Activated naive CD8-positive, alpha-beta T cell treated with anti-CD3 and anti-CD28 coated beads for 36 hours (primary cell): ENCODE results near the gene OR5W2. TPM values are rescaled to one million over a fixed set of nuclear protein-coding genes. Genes with fewer than 3 reads are reported as not detected.
"Not testable (repeated sequence)": the region's sequence is repeated elsewhere in the genome, so short reads cannot be mapped to it uniquely, and the experiment has no call there.

Experiments used
- DNase-seq: peaks from one replicate; pipeline ENCODE4 v3.0.0; 2021
- H3K27ac Mint-ChIP-seq: one replicate; pipeline ENCODE4 v1.8.0; 2022; ENCODE audit warnings: mild to moderate bottlenecking, moderate library complexity, mixed read lengths
- H3K27me3 Mint-ChIP-seq: one replicate; pipeline ENCODE4 v1.8.0; 2022; ENCODE audit warnings: mild to moderate bottlenecking, mixed read lengths
- H3K36me3 Mint-ChIP-seq: one replicate; pipeline ENCODE4 v1.8.0; 2021; ENCODE audit warnings: mild to moderate bottlenecking, mixed read lengths
- H3K4me1 Mint-ChIP-seq: one replicate; pipeline ENCODE4 v1.8.0; 2021; ENCODE audit warnings: mixed read lengths
- H3K4me3 Mint-ChIP-seq: one replicate; pipeline ENCODE4 v1.8.0; 2022; ENCODE audit warnings: mild to moderate bottlenecking, moderate library complexity, mixed read lengths
- H3K9me3 Mint-ChIP-seq: one replicate; pipeline ENCODE4 v1.8.0; 2022; ENCODE audit warnings: mixed read lengths
- total RNA-seq, 2 experiments: library from RNA; stranded (reverse); gene quantifications; one replicate each; pipeline ENCODE4 v1.2.3, GENCODE V29; 2021

Gene OR5W2
- not detected for total RNA-seq

GRCh38 chr11:55914482-55914881, at the start of gene OR5W2:
OR5W2 (minus strand) TSS chr11:55914582; CDS start chr11:55914582, 0 bp downstream.
- H3K9me3 Mint-ChIP-seq = peaks cover 6% of the 10 kb centered on the region
- H3K36me3 Mint-ChIP-seq = no peaks in the 10 kb centered on the region
- no peak for DNase-seq
- no peaks in the 10 kb centered on the region for H3K27me3 Mint-ChIP-seq
- no peaks in the 10 kb centered on the region for H3K4me1 Mint-ChIP-seq
- H3K4me3 Mint-ChIP-seq = no peak within 1 kb of the TSS
- H3K27ac Mint-ChIP-seq = no peak within 1 kb of the TSS

DNA sequence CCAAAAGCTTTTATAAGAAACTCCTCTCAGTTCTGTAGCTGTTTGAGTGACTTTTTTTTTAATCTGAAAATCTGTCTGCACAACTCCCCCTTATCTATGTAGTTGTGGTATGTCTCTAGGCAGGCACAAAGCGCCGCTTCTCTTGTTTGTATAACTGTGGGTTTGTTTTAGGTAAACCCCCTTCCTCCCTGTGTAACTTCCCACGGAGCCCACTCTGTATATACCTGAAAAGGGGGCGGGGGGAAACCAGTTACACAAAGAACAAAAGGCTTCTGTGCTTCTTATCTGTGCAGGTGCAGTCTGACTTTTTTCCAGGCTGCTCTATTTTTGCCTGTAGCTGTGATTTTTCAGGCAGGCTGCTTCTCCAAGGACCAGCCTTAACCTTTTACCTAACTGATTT, 42.1 kb upstream of the OR5W2 start:
- Mint-ChIP-seq H3K4me1 (no peaks in the 10 kb centered on the region), H3K9me3 (no peaks in the 10 kb centered on the region), H3K36me3 (no peaks in the 10 kb centered on the region), H3K27ac (no peak overlapping the region), H3K27me3 (no peaks in the 10 kb centered on the region), H3K4me3 (no peak overlapping the region)
- DNase-seq = no peak

DNA sequence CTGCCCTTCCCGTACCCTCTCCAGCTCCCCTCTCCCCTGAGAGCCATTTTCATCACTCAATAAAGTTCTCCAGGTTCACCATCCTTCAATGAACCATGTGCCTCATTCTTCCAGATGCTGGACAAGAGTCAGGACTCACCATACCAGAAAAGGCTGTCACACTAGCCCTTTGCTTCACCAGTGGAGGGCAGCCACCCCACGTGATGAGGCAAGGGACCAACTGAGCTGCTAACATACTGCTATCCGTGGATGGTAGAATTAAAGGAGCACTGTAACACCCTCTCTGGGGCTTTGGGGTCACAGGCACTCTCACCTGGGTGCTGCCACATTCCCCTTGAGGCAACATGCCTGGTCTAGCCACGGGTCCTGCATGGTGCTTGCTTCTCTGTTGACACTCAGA, 34.9 kb upstream of the OR5W2 start:
- DNase-seq = no peak
- Mint-ChIP-seq H3K4me1 (no peaks in the 10 kb centered on the region), H3K27ac (no peak overlapping the region), H3K9me3 (peaks cover 5% of the 10 kb centered on the region), H3K4me3 (no peak overlapping the region), H3K36me3 (no peaks in the 10 kb centered on the region), H3K27me3 (no peaks in the 10 kb centered on the region)

- no peaks in the 10 kb centered on the region for H3K27me3 Mint-ChIP-seq
- no peaks in the 10 kb centered on the region for H3K4me1 Mint-ChIP-seq
- H3K4me3 Mint-ChIP-seq = no peak overlapping the region
- H3K27ac Mint-ChIP-seq = no peak overlapping the region
- no peaks in the 10 kb centered on the region for H3K9me3 Mint-ChIP-seq
- DNase-seq = no peak
- no peaks in the 10 kb centered on the region for H3K36me3 Mint-ChIP-seq
Measured at GRCh38 chr11:55942785-55943392, 28.5 kb upstream of the OR5W2 start.

- no peak for DNase-seq
- no peaks in the 10 kb centered on the region for H3K4me1 Mint-ChIP-seq
- no peaks in the 10 kb centered on the region for H3K27me3 Mint-ChIP-seq
- peaks cover 3% of the 10 kb centered on the region for H3K9me3 Mint-ChIP-seq
- H3K27ac Mint-ChIP-seq = no peak within 1 kb of the TSS
- no peaks in the 10 kb centered on the region for H3K36me3 Mint-ChIP-seq
- H3K4me3 Mint-ChIP-seq = no peak within 1 kb of the TSS
Measured at GRCh38 chr11:55936300-55936699, 21.9 kb upstream of the OR5W2 start, which contains the start of gene OR5I1. OR5I1 (minus strand) TSS chr11:55936400; CDS start chr11:55936400, 0 bp downstream.

DNA sequence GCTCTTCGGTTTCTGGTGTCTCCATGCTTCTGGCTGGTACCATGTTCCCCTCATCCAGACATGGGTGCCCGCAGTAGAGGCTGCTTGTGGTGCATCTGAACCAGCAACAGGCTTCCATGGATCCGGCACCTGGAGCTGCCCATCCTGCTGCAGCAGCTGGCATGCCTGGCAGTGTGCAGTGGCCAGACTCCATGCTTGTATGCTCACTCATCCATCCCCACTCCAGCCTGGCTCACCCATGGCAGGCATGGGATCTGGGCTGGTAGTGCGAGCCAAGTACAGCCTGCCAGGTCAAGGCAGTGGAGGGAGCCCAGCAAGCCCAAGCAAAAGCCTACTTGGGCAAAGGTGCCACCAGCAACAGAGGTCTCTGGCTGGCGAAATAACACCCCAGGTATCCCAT, 6.2 kb upstream of the OR5W2 start:
- H3K36me3 Mint-ChIP-seq = no peaks in the 10 kb centered on the region
- no peak overlapping the region for H3K27ac Mint-ChIP-seq
- no peak for DNase-seq
- H3K4me1 Mint-ChIP-seq = no peaks in the 10 kb centered on the region
- H3K27me3 Mint-ChIP-seq = no peaks in the 10 kb centered on the region
- H3K4me3 Mint-ChIP-seq = no peak overlapping the region
- H3K9me3 Mint-ChIP-seq = peaks cover 6% of the 10 kb centered on the region

- no peak overlapping the region for H3K4me3 Mint-ChIP-seq
Measured at GRCh38 chr11:55902308-55902707, 12.1 kb downstream of the OR5W2 start.

DNA sequence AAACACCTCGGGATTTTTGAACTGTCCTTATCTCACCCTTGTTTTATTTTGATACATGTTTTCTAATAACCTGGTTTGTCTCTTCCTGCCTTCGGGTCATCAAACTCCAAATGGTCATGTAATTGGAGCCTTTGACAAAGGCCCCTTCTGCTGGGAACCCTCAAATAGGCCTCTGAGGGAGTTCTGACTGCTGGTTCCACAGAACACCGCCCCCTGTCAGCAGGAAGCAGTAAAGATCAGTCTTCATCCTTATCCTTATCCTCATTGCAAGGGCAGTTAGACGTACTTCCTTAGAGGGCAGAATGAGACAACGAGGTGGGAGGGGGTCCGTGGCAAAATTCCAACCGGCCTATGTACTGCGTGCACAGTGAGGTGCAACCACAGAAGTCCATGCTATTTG, 19.2 kb downstream of the OR5W2 start:
- Mint-ChIP-seq H3K27ac (no peak overlapping the region), H3K4me3 (no peak overlapping the region), H3K27me3 (no peaks in the 10 kb centered on the region), H3K9me3 (peaks cover 8% of the 10 kb centered on the region), H3K36me3 (no peaks in the 10 kb centered on the region), H3K4me1 (no peaks in the 10 kb centered on the region)
- no peak for DNase-seq

More at GRCh38 chr11:55902308-55902707, 12.1 kb downstream of the OR5W2 start:
- no peak for DNase-seq
- Mint-ChIP-seq H3K4me1 (no peaks in the 10 kb centered on the region), H3K27ac (no peak overlapping the region), H3K27me3 (no peaks in the 10 kb centered on the region), H3K36me3 (no peaks in the 10 kb centered on the region), H3K9me3 (peaks cover 7% of the 10 kb centered on the region)

DNA sequence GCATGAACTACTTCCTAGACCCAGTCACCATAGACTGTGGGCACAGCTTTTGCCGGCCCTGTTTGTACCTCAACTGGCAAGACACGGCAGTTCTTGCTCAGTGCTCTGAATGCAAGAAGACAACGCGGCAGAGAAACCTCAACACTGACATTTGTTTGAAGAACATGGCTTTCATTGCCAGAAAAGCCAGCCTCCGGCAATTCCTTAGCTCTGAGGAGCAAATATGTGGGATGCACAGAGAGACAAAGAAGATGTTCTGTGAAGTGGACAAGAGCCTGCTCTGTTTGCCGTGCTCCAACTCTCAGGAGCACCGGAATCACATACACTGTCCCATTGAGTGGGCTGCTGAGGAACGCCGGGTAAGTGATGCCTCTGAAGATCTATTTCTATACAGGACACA, 28.9 kb downstream of the OR5W2 start:
- not testable (repeated sequence) for H3K9me3 Mint-ChIP-seq, DNase-seq, H3K4me1 Mint-ChIP-seq, H3K4me3 Mint-ChIP-seq, H3K36me3 Mint-ChIP-seq, H3K27me3 Mint-ChIP-seq, H3K27ac Mint-ChIP-seq

- not testable (repeated sequence) for H3K4me3 Mint-ChIP-seq, H3K36me3 Mint-ChIP-seq, H3K27ac Mint-ChIP-seq
Measured at GRCh38 chr11:55884995-55885394, 29.4 kb downstream of the OR5W2 start.

DNA sequence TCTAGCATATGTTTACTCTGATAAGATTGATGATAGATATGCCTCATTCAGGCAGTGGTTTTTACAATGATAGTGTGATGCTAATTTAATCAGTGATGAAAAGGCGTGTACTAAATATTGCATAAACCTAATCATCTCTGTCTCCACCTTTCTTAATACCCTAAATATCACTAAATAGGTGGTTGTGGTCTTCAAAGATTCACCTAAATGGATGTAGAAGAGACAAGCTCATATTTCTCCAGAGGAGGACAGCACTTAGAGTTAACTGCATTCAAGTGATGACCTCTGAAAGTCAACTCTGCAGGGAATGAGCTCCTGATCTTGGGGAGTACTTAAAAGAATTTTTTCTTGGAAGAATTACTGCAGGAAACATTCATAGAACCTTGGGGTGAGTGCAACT, 31.4 kb downstream of the OR5W2 start, which contains the start of gene TRIM51:
TRIM51 (plus strand) TSS at position 301 of the 400 bp plus-strand sequence. CDS start 2,132 bp downstream, outside the sequence.
- H3K4me1 Mint-ChIP-seq, H3K9me3 Mint-ChIP-seq, H3K27me3 Mint-ChIP-seq, DNase-seq, H3K4me3 Mint-ChIP-seq, H3K27ac Mint-ChIP-seq, H3K36me3 Mint-ChIP-seq: not testable (repeated sequence)

More at GRCh38 chr11:55884995-55885394, 29.4 kb downstream of the OR5W2 start:
- DNase-seq, H3K27me3 Mint-ChIP-seq, H3K4me1 Mint-ChIP-seq, H3K9me3 Mint-ChIP-seq: not testable (repeated sequence)

- not testable (repeated sequence) for DNase-seq, H3K9me3 Mint-ChIP-seq, H3K27me3 Mint-ChIP-seq, H3K36me3 Mint-ChIP-seq, H3K4me3 Mint-ChIP-seq, H3K4me1 Mint-ChIP-seq, H3K27ac Mint-ChIP-seq
Measured at GRCh38 chr11:55873146-55873545, 41.2 kb downstream of the OR5W2 start.

GRCh38 chr11:55872731-55873130, 41.7 kb downstream of the OR5W2 start:
- H3K36me3 Mint-ChIP-seq, DNase-seq, H3K4me3 Mint-ChIP-seq, H3K27ac Mint-ChIP-seq, H3K9me3 Mint-ChIP-seq, H3K4me1 Mint-ChIP-seq, H3K27me3 Mint-ChIP-seq: not testable (repeated sequence)

DNA sequence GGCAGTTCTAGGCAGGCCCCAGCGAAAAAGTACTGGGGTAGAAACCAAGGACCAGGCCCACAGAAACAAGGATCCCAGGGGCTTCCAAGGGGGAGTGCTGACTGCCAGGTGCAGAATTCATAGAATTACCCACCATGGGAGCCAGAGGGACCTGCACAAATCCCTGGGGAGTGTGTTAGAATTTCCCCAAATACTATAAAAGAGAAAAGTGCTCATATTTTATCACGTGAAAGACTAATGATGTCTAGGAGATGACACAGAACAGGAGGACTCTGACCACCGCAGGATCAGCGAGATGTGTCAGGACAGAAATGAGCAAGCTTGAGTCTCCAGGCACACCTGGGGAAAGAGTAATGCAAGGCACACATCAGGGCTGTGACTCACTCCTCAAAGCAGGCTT, 47.0 kb downstream of the OR5W2 start:
- not testable (repeated sequence) for H3K27me3 Mint-ChIP-seq, H3K4me3 Mint-ChIP-seq, H3K27ac Mint-ChIP-seq, H3K9me3 Mint-ChIP-seq, H3K4me1 Mint-ChIP-seq, H3K36me3 Mint-ChIP-seq, DNase-seq
